SIG-M5 treated with dmso at 0.1 percent for 504 hours (cell line): ENCODE data around the gene RELN.
A peak's percentile ranks its signal among the peaks of the same experiment; 100 is the strongest.

Experiments
- DNase-seq: peaks from one replicate; lab custom pipeline; 2025; ENCODE audit not compliant: unreplicated experiment; lab: John Stamatoyannopoulos, UW

RELN gene

GRCh38 chr7:103592844-103593243, 396.6 kb downstream of the RELN start:
- no peak for DNase-seq

- no peak for DNase-seq
Measured at GRCh38 chr7:103592187-103592586, 397.3 kb downstream of the RELN start.

GRCh38 chr7:103580031-103580430, 409.4 kb downstream of the RELN start:
- no peak for DNase-seq

GRCh38 chr7:103577059-103577458, 412.4 kb downstream of the RELN start:
- no peak for DNase-seq

GRCh38 chr7:103576641-103577040, 412.8 kb downstream of the RELN start:
- no peak for DNase-seq

- no peak for DNase-seq
Measured at GRCh38 chr7:103574576-103574975, 414.9 kb downstream of the RELN start.

- peak; percentile 34 for DNase-seq
Measured at GRCh38 chr7:103573479-103574058, 415.9 kb downstream of the RELN start.

GRCh38 chr7:103571586-103571985, 417.9 kb downstream of the RELN start:
- no peak for DNase-seq

GRCh38 chr7:103569621-103570305, 419.7 kb downstream of the RELN start:
- no peak for DNase-seq

- no peak for DNase-seq
Measured at GRCh38 chr7:103564416-103564815, 425.0 kb downstream of the RELN start.

- no peak for DNase-seq
Measured at GRCh38 chr7:103560136-103560535, 429.3 kb downstream of the RELN start.

GRCh38 chr7:103551016-103551415, 438.4 kb downstream of the RELN start:
- DNase-seq, result no peak

- DNase-seq, result no peak
Measured at GRCh38 chr7:103549786-103550185, 439.7 kb downstream of the RELN start.

GRCh38 chr7:103547451-103548284, 441.8 kb downstream of the RELN start:
- DNase-seq, result no peak

- no peak for DNase-seq
Measured at GRCh38 chr7:103542470-103542869, 447.0 kb downstream of the RELN start.

GRCh38 chr7:103541947-103542346, 447.5 kb downstream of the RELN start:
- no peak for DNase-seq

GRCh38 chr7:103541026-103541425, 448.4 kb downstream of the RELN start:
- no peak for DNase-seq

GRCh38 chr7:103540338-103540737, 449.1 kb downstream of the RELN start:
- no peak for DNase-seq

- no peak for DNase-seq
Measured at GRCh38 chr7:103539875-103540274, 449.6 kb downstream of the RELN start.

- no peak for DNase-seq
Measured at GRCh38 chr7:103538964-103539709, 450.3 kb downstream of the RELN start.

- no peak for DNase-seq
Measured at GRCh38 chr7:103533761-103534160, 455.7 kb downstream of the RELN start.
